AG10803 (cell line): ENCODE measurements around the gene CTIF.

ENCODE experiments used
- DNase-seq: peaks from one replicate; pipeline ENCODE4 v3.0.0; 2010; ENCODE audit warnings: low read depth
- H3K4me3 ChIP-seq: 2 replicates; pipeline ENCODE4 v1.5.1; 2011; ENCODE audit warnings: mild to moderate bottlenecking, low read length, control low read depth
- TF ChIP-seq, protein P1 (sequence below): conservative IDR thresholded peaks from 2 replicates; pipeline ENCODE4 v1.5.1; 2011; ENCODE audit warnings: mild to moderate bottlenecking, low read length, control low read depth, inconsistent platforms

Gene CTIF

GRCh38 chr18:48693006-48693405 lies 154.2 kb downstream of the CTIF start:
- TF ChIP-seq, protein P1, sequence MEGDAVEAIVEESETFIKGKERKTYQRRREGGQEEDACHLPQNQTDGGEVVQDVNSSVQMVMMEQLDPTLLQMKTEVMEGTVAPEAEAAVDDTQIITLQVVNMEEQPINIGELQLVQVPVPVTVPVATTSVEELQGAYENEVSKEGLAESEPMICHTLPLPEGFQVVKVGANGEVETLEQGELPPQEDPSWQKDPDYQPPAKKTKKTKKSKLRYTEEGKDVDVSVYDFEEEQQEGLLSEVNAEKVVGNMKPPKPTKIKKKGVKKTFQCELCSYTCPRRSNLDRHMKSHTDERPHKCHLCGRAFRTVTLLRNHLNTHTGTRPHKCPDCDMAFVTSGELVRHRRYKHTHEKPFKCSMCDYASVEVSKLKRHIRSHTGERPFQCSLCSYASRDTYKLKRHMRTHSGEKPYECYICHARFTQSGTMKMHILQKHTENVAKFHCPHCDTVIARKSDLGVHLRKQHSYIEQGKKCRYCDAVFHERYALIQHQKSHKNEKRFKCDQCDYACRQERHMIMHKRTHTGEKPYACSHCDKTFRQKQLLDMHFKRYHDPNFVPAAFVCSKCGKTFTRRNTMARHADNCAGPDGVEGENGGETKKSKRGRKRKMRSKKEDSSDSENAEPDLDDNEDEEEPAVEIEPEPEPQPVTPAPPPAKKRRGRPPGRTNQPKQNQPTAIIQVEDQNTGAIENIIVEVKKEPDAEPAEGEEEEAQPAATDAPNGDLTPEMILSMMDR = no peak
- no peak overlapping the region for H3K4me3 ChIP-seq
- DNase-seq = no peak

GRCh38 chr18:48693625-48694262 lies 154.9 kb downstream of the CTIF start:
- TF ChIP-seq, protein P1 = no peak
- peak; percentile 40 for DNase-seq
- H3K4me3 ChIP-seq = no peak overlapping the region

- no peak overlapping the region for H3K4me3 ChIP-seq
- TF ChIP-seq, protein P1 = no peak
- no peak for DNase-seq
Observed at GRCh38 chr18:48694295-48694694, 155.5 kb downstream of the CTIF start.

- TF ChIP-seq, protein P1 = no peak
- H3K4me3 ChIP-seq = no peak overlapping the region
- no peak for DNase-seq
Observed at GRCh38 chr18:48695671-48696070, 156.8 kb downstream of the CTIF start.

GRCh38 chr18:48696218-48696617 lies 157.4 kb downstream of the CTIF start:
- DNase-seq = no peak
- no peak overlapping the region for H3K4me3 ChIP-seq
- TF ChIP-seq, protein P1 = no peak

- DNase-seq = no peak
- TF ChIP-seq, protein P1 = no peak
- no peak overlapping the region for H3K4me3 ChIP-seq
Observed at GRCh38 chr18:48697441-48697840, 158.6 kb downstream of the CTIF start.

- no peak for DNase-seq
- TF ChIP-seq, protein P1 = no peak
- H3K4me3 ChIP-seq = no peak overlapping the region
Observed at GRCh38 chr18:48698707-48699106, 159.9 kb downstream of the CTIF start.
